Vagina (tissue), 2 donors: ENCODE measurements around the gene NRSN1.

ENCODE experiments used
- CTCF ChIP-seq, 3 experiments: fragments of 450-650 bp in 2 of 3; fragments of 200-600 bp in 1 of 3; sonication (generic) in 1 of 3; IDR thresholded peaks; one replicate each; pipeline ENCODE4 v1.5.1; 2017 to 2019; ENCODE audit warnings: antibody characterized with exemption in 3 of 3, mild to moderate bottlenecking in 2 of 3, moderate library complexity in 2 of 3
- POLR2AphosphoS5 ChIP-seq, 2 donors: sonication (generic); formaldehyde crosslinking; IDR thresholded peaks; one replicate each; pipeline ENCODE4 v1.9.0; 2017; ENCODE audit warnings: antibody characterized with exemption in 2 of 2, mild to moderate bottlenecking in 2 of 2, low read depth in 1 of 2; ENCODE audit not compliant: insufficient read depth in 1 of 2

GRCh38 chr6:24122139-24122538, 3.9 kb upstream of the NRSN1 start:
- TF ChIP-seq CTCF (IDR thresholded peaks at IDR 0.05) (no peak), POLR2AphosphoS5 (IDR thresholded peaks at IDR 0.05; ENCODE audit: insufficient read depth in 1 of 2, low read depth in 1 of 2) (no peak)
